Caco-2 (cell line): ENCODE results near the gene RNF223. TPM values are rescaled to one million over a fixed set of nuclear protein-coding genes. Genes with fewer than 3 reads are reported as not detected.

Experiments used
- BruUV-seq: library from RNA; stranded (reverse); fragments of 400-500 nt; replicated peaks from 2 replicates; lab custom pipeline; 2021; lab: Mats Ljungman, UMichigan
- CTCF ChIA-PET: fragments of 300-600 bp; sonication (Branson Sonifier 250); formaldehyde crosslinking; loops from one replicate; lab custom pipeline; 2022; ENCODE audit warnings: antibody characterized with exemption; lab: Charles Lee
- POLR2A ChIA-PET: fragments of 300-600 bp; sonication (Branson Sonifier 250); formaldehyde crosslinking; loops from one replicate; lab custom pipeline; 2022; ENCODE audit warnings: antibody characterized with exemption; lab: Charles Lee
- DNase-seq, 2 experiments: peaks; one replicate each; pipeline versions ENCODE4 v3.0.0 to v3.0.0-alpha.2; 2020 to 2022
- H3K27me3 ChIP-seq: replicated peaks from 2 replicates; pipeline ENCODE4 v1.6.0; 2011; ENCODE audit warnings: low read length; ENCODE audit not compliant: control insufficient read depth, insufficient read depth
- H3K36me3 ChIP-seq: 2 replicates; pipeline ENCODE4 v1.5.1; 2011; ENCODE audit warnings: low read length; ENCODE audit not compliant: control insufficient read depth, insufficient read depth
- H3K4me1 ChIP-seq: fragments of 250-450 bp; sonication (Bioruptor Pico); 2 replicates; pipeline ENCODE4 v1.5.1; 2020; ENCODE audit warnings: mild to moderate bottlenecking
- H3K4me3 ChIP-seq: 2 replicates; pipeline ENCODE4 v1.5.1; 2011; ENCODE audit warnings: low read depth, mild to moderate bottlenecking, control low read depth, low read length
- H3K9me3 ChIP-seq: fragments of 250-450 bp; sonication (Bioruptor Pico); 2 replicates; pipeline ENCODE4 v1.5.1; 2020; ENCODE audit warnings: mild to moderate bottlenecking, moderate library complexity
- H3K27ac Mint-ChIP-seq: one replicate; pipeline ENCODE4 v1.8.0; 2022; ENCODE audit warnings: mixed read lengths; ENCODE audit not compliant: unreplicated experiment
- H3K27me3 Mint-ChIP-seq: one replicate; pipeline ENCODE4 v1.8.0; 2022; ENCODE audit warnings: mixed read lengths; ENCODE audit not compliant: insufficient read depth, unreplicated experiment
- H3K36me3 Mint-ChIP-seq: one replicate; pipeline ENCODE4 v1.8.0; 2022; ENCODE audit warnings: mild to moderate bottlenecking, mixed read lengths; ENCODE audit not compliant: insufficient read depth, unreplicated experiment
- H3K4me1 Mint-ChIP-seq: one replicate; pipeline ENCODE4 v1.8.0; 2022; ENCODE audit warnings: low read depth, mixed read lengths; ENCODE audit not compliant: unreplicated experiment
- H3K4me3 Mint-ChIP-seq: one replicate; pipeline ENCODE4 v1.8.0; 2022; ENCODE audit warnings: mild to moderate bottlenecking, moderate library complexity, mixed read lengths; ENCODE audit not compliant: unreplicated experiment
- H3K9me3 Mint-ChIP-seq: one replicate; pipeline ENCODE4 v1.8.0; 2022; ENCODE audit warnings: mixed read lengths; ENCODE audit not compliant: unreplicated experiment
- intact Hi-C: fragments of 100-400 bp; cut with micrococcal nuclease; formaldehyde crosslinking; loops from one replicate; pipeline ENCODE4 v1.10.0; 2022; ENCODE audit not compliant: unreplicated experiment
- total RNA-seq: library from RNA; stranded (reverse); gene quantifications from 2 replicates; pipeline ENCODE4 v1.2.3, GENCODE V29; 2022
- TF ChIP-seq, protein P1 (sequence below), 2 experiments: fragments of 200-600 bp in 1 of 2; IDR thresholded peaks; 1 replicate in 1 of 2; 2 replicates in 1 of 2; pipeline versions ENCODE4 v1.5.1 to v1.8.0; 2011 to 2022; ENCODE audit warnings: antibody characterized with exemption in 1 of 2, control low read depth in 1 of 2, inconsistent platforms in 1 of 2, low read depth in 1 of 2, low read length in 1 of 2, mild to moderate bottlenecking in 1 of 2, moderate library complexity in 1 of 2; ENCODE audit not compliant: insufficient read depth in 1 of 2, severe bottlenecking in 1 of 2, unreplicated experiment in 1 of 2

Gene RNF223
- total RNA-seq, 1 experiment from 2014 or later = 0.57 TPM

DNA sequence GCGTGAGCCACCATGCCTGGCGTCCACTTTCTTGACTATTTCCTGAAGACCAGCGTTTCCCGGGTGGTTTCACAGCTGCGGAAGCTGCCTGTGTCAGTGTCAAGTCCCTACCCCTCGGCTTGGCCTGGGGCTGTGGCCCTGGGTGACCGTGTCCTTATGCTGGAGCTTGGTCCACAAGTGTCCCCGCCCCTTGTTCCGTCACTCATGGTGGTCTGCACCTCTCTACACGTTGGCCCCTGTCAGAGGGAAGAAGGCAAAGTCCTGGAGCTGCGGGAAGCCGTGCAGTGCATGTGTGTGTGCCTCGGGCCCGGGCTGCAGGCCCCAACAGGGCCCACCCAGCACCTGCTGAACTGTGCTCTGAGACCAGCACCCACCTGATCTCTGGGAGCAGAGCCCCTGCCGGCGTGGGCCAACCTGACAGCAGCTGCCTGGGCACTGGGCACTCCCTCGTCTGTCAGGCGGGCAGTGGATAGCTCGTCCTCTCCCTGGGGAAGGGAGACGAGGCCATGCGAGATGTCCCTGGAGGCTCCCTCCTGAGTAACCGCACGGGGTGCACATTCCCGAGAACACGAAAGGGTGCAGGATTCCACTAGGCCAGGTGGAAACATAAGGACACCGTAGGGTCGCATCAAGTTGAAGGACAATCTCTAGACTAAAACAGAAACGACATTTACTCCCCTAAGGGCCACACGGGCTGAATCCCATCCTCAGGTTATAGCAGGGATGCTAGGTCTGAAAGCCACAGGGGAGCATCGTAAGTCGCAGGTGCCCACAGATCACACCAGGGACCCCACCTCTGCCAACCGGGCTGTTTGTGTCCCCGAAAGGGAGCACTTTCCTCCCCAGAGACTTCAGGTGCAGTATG, 44.1 kb upstream of the RNF223 start:
- intact Hi-C loops = loop anchor here (5.0 kb wide), 1 partner anchor 46 kb away; the partner anchor contains the start of gene RNF223
- Mint-ChIP-seq H3K9me3 (no peaks in the 10 kb centered on the region), H3K4me1 (peaks cover 1% of the 10 kb centered on the region), H3K27ac (no peak overlapping the region), H3K36me3 (peaks cover 4% of the 10 kb centered on the region), H3K4me3 (peak overlapping the region; percentile 52), H3K27me3 (no peaks in the 10 kb centered on the region)
- no peak overlapping the region for H3K4me3 ChIP-seq
- no peaks in the 10 kb centered on the region; the same call in 1 of the 2 replicates for H3K9me3 ChIP-seq
- BruUV-seq = no TSS peak
- POLR2A ChIA-PET = interaction anchor here (0.6 to 3.2 kb wide), 2 partner anchors 8 to 44 kb away, joined by 5 to 9 read pairs; no protein-coding TSS in a partner anchor
- H3K27me3 ChIP-seq = no peaks in the 10 kb centered on the region
- DNase-seq = peak in 1 of 2 experiments; percentile 24
- TF ChIP-seq, protein P1, sequence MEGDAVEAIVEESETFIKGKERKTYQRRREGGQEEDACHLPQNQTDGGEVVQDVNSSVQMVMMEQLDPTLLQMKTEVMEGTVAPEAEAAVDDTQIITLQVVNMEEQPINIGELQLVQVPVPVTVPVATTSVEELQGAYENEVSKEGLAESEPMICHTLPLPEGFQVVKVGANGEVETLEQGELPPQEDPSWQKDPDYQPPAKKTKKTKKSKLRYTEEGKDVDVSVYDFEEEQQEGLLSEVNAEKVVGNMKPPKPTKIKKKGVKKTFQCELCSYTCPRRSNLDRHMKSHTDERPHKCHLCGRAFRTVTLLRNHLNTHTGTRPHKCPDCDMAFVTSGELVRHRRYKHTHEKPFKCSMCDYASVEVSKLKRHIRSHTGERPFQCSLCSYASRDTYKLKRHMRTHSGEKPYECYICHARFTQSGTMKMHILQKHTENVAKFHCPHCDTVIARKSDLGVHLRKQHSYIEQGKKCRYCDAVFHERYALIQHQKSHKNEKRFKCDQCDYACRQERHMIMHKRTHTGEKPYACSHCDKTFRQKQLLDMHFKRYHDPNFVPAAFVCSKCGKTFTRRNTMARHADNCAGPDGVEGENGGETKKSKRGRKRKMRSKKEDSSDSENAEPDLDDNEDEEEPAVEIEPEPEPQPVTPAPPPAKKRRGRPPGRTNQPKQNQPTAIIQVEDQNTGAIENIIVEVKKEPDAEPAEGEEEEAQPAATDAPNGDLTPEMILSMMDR (IDR thresholded peaks at IDR 0.05; ENCODE audit: insufficient read depth in 1 of 2, low read depth in 1 of 2, low read length in 1 of 2, severe bottlenecking in 1 of 2, unreplicated experiment in 1 of 2) = no peak
- H3K4me1 ChIP-seq = peaks cover 15% of the 10 kb centered on the region
- 0 out of 2 replicates have a peak, but pooled peaks cover 1% of the 10 kb centered on the region for H3K36me3 ChIP-seq
- CTCF ChIA-PET = interaction anchor here (0.9 kb wide), 1 partner anchor 174 kb away, joined by 3 read pairs; no protein-coding TSS in a partner anchor

DNA sequence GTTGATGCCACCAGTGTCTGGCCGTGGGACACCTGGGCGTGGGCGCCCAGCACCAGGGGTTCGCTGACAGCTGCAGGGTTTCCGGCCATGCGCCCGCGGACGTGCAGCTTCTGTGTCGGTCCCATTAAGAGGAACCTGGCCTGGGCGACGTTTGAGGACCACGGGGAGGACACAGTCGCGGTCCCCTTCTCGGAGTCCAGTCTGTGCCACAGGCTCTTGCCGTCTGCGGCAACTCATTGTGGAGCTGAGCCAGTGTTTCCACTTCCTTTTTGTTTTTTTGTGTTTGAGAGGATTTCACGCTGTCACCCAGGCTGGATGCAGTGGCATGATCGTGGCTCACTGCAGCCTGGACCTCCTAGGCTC, 43.3 kb upstream of the RNF223 start:
- Histone ChIP-seq H3K4me3 (no peak overlapping the region), H3K36me3 (0 out of 2 replicates have a peak, but pooled peaks cover 1% of the 10 kb centered on the region), H3K9me3 (no peaks in the 10 kb centered on the region; the same call in 1 of the 2 replicates), H3K4me1 (peaks cover 7% of the 10 kb centered on the region), H3K27me3 (no peaks in the 10 kb centered on the region)
- no peak for DNase-seq
- BruUV-seq = no TSS peak
- no peaks in the 10 kb centered on the region for H3K27me3 Mint-ChIP-seq
- H3K9me3 Mint-ChIP-seq = no peaks in the 10 kb centered on the region
- intact Hi-C loops = loop anchor here (2.0 to 5.0 kb wide), 2 partner anchors 45 to 47 kb away; partner anchors contain the start of gene RNF223
- no peak overlapping the region for H3K27ac Mint-ChIP-seq
- ChIA-PET POLR2A (interaction anchor here (0.6 to 3.2 kb wide), 2 partner anchors 9 to 45 kb away, joined by 5 to 9 read pairs; no protein-coding TSS in a partner anchor), CTCF (no interaction called here)
- TF ChIP-seq, protein P1 (IDR thresholded peaks at IDR 0.05; ENCODE audit: insufficient read depth in 1 of 2, low read depth in 1 of 2, low read length in 1 of 2, severe bottlenecking in 1 of 2, unreplicated experiment in 1 of 2) = no peak
- H3K4me3 Mint-ChIP-seq = peak overlapping the region; percentile 52
- no peaks in the 10 kb centered on the region for H3K4me1 Mint-ChIP-seq
- H3K36me3 Mint-ChIP-seq = peaks cover 11% of the 10 kb centered on the region
